HL-60 (cell line): ENCODE results near the gene DOP1A.

ENCODE experiments used
- POLR2AphosphoS5 ChIP-seq: IDR thresholded peaks from 2 replicates; pipeline ENCODE4 v1.6.1; 2012; ENCODE audit warnings: low read depth
- TF ChIP-seq, protein P1 (sequence below): IDR thresholded peaks from one replicate; pipeline ENCODE4 v1.5.1; 2011; ENCODE audit warnings: low read length, control low read depth, inconsistent platforms; ENCODE audit not compliant: insufficient read depth
- TF ChIP-seq, protein P2 (sequence below): IDR thresholded peaks from 2 replicates; pipeline ENCODE4 v1.6.1; 2012; ENCODE audit warnings: low read depth; ENCODE audit not compliant: insufficient replicate concordance

DNA sequence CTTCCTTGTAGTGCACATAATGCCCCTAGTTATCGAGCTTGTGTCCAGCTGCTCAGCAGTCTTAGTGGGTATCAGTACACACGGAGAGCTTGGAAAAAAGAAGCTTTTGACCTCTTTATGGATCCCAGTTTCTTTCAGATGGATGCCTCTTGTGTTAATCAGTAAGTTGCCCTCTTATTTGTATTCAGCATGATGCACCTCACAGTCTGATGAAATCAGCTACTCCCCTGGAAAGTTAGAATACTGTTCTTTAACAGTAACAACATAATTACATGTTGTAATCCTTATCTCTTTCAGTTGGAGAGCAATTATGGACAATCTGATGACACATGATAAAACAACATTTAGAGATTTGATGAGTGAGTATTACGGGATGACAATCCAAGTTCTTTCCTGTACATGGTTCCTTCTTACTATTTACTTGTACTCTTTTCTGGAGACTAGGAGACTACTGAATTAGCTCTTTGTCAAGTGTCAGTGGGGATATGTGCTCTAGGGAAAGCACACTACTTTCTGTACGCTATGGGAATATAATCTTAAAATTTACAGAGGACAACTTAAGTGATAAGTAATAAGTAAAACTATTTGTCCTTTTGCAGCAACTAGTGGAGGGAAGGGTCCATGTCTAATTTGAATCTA lies 86.5 kb downstream of the DOP1A start:
- TF ChIP-seq, protein P1, sequence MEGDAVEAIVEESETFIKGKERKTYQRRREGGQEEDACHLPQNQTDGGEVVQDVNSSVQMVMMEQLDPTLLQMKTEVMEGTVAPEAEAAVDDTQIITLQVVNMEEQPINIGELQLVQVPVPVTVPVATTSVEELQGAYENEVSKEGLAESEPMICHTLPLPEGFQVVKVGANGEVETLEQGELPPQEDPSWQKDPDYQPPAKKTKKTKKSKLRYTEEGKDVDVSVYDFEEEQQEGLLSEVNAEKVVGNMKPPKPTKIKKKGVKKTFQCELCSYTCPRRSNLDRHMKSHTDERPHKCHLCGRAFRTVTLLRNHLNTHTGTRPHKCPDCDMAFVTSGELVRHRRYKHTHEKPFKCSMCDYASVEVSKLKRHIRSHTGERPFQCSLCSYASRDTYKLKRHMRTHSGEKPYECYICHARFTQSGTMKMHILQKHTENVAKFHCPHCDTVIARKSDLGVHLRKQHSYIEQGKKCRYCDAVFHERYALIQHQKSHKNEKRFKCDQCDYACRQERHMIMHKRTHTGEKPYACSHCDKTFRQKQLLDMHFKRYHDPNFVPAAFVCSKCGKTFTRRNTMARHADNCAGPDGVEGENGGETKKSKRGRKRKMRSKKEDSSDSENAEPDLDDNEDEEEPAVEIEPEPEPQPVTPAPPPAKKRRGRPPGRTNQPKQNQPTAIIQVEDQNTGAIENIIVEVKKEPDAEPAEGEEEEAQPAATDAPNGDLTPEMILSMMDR = no peak
- no peak for TF ChIP-seq POLR2AphosphoS5
- TF ChIP-seq, protein P2, sequence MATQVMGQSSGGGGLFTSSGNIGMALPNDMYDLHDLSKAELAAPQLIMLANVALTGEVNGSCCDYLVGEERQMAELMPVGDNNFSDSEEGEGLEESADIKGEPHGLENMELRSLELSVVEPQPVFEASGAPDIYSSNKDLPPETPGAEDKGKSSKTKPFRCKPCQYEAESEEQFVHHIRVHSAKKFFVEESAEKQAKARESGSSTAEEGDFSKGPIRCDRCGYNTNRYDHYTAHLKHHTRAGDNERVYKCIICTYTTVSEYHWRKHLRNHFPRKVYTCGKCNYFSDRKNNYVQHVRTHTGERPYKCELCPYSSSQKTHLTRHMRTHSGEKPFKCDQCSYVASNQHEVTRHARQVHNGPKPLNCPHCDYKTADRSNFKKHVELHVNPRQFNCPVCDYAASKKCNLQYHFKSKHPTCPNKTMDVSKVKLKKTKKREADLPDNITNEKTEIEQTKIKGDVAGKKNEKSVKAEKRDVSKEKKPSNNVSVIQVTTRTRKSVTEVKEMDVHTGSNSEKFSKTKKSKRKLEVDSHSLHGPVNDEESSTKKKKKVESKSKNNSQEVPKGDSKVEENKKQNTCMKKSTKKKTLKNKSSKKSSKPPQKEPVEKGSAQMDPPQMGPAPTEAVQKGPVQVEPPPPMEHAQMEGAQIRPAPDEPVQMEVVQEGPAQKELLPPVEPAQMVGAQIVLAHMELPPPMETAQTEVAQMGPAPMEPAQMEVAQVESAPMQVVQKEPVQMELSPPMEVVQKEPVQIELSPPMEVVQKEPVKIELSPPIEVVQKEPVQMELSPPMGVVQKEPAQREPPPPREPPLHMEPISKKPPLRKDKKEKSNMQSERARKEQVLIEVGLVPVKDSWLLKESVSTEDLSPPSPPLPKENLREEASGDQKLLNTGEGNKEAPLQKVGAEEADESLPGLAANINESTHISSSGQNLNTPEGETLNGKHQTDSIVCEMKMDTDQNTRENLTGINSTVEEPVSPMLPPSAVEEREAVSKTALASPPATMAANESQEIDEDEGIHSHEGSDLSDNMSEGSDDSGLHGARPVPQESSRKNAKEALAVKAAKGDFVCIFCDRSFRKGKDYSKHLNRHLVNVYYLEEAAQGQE = no peak
